ENCODE results near the gene RPS6KB2.

RPS6KB2 gene

DNA sequence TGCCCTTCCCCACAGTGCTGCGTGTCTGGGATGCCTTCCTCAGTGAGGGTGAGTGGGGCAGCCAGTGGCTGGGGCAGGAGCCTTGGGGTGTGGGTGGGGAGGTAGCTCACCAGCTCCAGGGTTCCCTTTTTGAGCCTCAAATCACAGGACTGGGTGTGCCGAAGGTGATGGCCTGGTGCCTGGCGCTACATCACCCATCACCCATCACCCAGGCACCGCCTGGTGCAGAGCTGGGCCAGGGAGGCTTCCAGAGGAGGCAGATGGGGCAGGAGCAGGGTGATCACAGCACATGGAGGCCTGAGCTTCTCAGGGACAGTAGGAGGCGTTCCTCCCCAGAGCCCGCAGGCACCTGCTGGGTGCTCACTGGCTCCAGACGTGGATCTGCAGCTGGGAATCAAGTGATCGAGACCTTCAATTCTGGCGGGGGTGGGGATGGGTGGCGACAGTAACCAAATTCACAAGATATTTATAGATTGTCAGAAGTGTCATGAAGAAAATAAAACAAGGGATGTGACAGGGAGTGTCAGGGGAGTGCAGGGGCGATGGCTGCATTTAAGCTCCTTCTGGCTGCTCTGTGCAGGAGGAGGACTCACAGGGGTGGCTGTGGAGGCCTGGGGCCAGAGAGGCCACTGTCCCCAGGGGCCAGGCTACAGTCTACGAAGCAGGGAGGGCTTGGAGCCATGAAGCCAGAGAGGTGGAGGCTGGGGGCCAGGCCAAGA lies 21.2 kb upstream of the RPS6KB2 start:
- Histone ChIP-seq H4K20me1 (ENCODE audit: insufficient read depth) (no peaks in the 10 kb centered on the region), H3K27ac (no peak overlapping the region), H3K4me1 (ENCODE audit: low read depth, poor library complexity, severe bottlenecking) (peaks cover 5% of the 10 kb centered on the region), H3K4me3 (IDR thresholded peaks at IDR 0.05; ENCODE audit: insufficient read depth, low read depth, low read length) (no peak overlapping the region), H3K36me3 (ENCODE audit: insufficient read depth) (no peaks in the 10 kb centered on the region), H3K4me2 (no peak overlapping the region), H3K79me2 (ENCODE audit: insufficient read depth, low read depth) (no peaks in the 10 kb centered on the region), H3K9ac (no peak overlapping the region), H2AFZ (ENCODE audit: low read depth) (no peak overlapping the region), H3K27me3 (ENCODE audit: insufficient read depth, low read depth) (peaks cover 5% of the 10 kb centered on the region; the same call in 1 of the 2 replicates)
- TF ChIP-seq, protein P1, sequence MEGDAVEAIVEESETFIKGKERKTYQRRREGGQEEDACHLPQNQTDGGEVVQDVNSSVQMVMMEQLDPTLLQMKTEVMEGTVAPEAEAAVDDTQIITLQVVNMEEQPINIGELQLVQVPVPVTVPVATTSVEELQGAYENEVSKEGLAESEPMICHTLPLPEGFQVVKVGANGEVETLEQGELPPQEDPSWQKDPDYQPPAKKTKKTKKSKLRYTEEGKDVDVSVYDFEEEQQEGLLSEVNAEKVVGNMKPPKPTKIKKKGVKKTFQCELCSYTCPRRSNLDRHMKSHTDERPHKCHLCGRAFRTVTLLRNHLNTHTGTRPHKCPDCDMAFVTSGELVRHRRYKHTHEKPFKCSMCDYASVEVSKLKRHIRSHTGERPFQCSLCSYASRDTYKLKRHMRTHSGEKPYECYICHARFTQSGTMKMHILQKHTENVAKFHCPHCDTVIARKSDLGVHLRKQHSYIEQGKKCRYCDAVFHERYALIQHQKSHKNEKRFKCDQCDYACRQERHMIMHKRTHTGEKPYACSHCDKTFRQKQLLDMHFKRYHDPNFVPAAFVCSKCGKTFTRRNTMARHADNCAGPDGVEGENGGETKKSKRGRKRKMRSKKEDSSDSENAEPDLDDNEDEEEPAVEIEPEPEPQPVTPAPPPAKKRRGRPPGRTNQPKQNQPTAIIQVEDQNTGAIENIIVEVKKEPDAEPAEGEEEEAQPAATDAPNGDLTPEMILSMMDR (conservative IDR thresholded peaks at IDR 0.05; ENCODE audit: low read depth, low read length) = no peak

GRCh38 chr11:67407688-67408163 lies 20.6 kb upstream of the RPS6KB2 start:
- Histone ChIP-seq H3K9ac (no peak overlapping the region), H3K79me2 (ENCODE audit: insufficient read depth, low read depth) (no peaks in the 10 kb centered on the region), H2AFZ (ENCODE audit: low read depth) (no peak overlapping the region), H3K36me3 (ENCODE audit: insufficient read depth) (no peaks in the 10 kb centered on the region), H3K4me3 (IDR thresholded peaks at IDR 0.05; ENCODE audit: insufficient read depth, low read depth, low read length) (no peak overlapping the region), H3K4me2 (no peak overlapping the region), H4K20me1 (ENCODE audit: insufficient read depth) (no peaks in the 10 kb centered on the region), H3K4me1 (ENCODE audit: low read depth, poor library complexity, severe bottlenecking) (no peaks in the 10 kb centered on the region), H3K27ac (no peak overlapping the region), H3K27me3 (ENCODE audit: insufficient read depth, low read depth) (peaks cover 8% of the 10 kb centered on the region; the same call in 1 of the 2 replicates)
- TF ChIP-seq, protein P1 (conservative IDR thresholded peaks at IDR 0.05; ENCODE audit: low read depth, low read length) = no peak

DNA sequence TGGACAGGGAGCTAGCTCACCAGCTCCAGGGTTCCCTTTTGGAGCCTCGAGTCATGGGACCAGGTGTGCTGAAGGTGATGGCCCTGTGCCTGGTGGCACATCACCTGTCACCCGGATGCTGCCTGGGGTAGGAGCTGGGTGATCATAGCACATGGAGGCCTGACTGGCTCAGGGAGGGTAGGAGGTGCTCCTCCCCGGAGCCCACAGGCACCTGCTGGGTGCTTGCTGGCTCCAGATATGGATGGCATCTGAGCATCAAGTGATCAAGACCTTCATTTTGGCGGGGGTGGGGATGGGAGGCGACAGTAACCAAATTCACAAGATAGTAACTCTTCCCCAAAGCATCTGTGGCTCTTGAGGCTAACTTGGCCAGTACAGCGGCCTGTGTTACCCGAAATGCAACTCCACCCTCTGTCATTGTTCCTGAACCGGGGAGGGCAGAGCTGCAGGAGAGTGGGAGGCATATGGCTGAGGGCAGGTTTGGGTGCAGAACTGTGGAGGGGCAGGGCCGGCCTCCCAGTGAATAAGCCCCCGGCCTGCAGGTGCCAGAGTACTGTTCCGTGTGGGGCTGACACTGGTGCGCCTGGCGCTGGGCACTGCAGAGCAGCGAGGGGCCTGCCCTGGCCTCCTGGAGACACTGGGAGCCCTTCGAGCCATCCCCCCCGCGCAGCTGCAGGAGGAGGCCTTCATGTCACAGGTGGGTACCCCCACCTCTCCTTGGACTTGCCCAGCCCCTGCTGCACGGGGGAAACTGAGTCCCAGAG lies 19.7 kb upstream of the RPS6KB2 start:
- Histone ChIP-seq H3K9ac (no peak overlapping the region), H3K4me3 (IDR thresholded peaks at IDR 0.05; ENCODE audit: insufficient read depth, low read depth, low read length) (no peak overlapping the region), H3K4me2 (no peak overlapping the region), H4K20me1 (ENCODE audit: insufficient read depth) (no peaks in the 10 kb centered on the region), H3K27ac (no peak overlapping the region), H3K4me1 (ENCODE audit: low read depth, poor library complexity, severe bottlenecking) (no peaks in the 10 kb centered on the region), H3K79me2 (ENCODE audit: insufficient read depth, low read depth) (no peaks in the 10 kb centered on the region), H2AFZ (ENCODE audit: low read depth) (no peak overlapping the region), H3K27me3 (ENCODE audit: insufficient read depth, low read depth) (peaks cover 10% of the 10 kb centered on the region; the same call in 1 of the 2 replicates), H3K36me3 (ENCODE audit: insufficient read depth) (no peaks in the 10 kb centered on the region)
- TF ChIP-seq, protein P1 (conservative IDR thresholded peaks at IDR 0.05; ENCODE audit: low read depth, low read length) = no peak

DNA sequence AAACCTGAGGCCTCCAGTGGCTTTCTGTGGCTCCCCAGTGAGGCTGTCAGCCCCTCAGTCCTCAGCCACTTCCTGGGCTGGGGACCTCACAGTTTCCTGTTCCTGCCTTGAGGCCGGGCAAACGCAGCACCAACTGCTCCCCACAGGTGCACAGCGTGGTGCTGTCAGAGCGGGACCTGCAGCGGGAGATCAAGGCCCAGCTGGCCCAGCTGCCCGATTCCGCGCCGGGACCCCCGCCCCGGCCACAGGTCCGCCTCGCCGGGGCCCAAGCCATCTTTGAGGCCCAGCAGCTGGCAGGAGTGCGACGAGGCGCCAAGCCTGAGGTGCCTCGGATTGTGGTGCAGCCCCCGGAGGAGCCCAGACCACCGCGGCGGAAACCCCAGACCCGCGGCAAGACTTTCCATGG lies 19.0 kb upstream of the RPS6KB2 start:
- H3K27ac ChIP-seq = no peak overlapping the region
- no peaks in the 10 kb centered on the region for H3K36me3 ChIP-seq (ENCODE audit: insufficient read depth)
- no peaks in the 10 kb centered on the region for H3K4me1 ChIP-seq (ENCODE audit: low read depth, poor library complexity, severe bottlenecking)
- H3K4me2 ChIP-seq = no peak overlapping the region
- peaks cover 12% of the 10 kb centered on the region; the same call in 1 of the 2 replicates for H3K27me3 ChIP-seq (ENCODE audit: insufficient read depth, low read depth)
- no peak overlapping the region for H3K9ac ChIP-seq
- no peaks in the 10 kb centered on the region for H3K79me2 ChIP-seq (ENCODE audit: insufficient read depth, low read depth)
- H3K4me3 ChIP-seq (IDR thresholded peaks at IDR 0.05; ENCODE audit: insufficient read depth, low read depth, low read length) = no peak overlapping the region
- TF ChIP-seq, protein P1 (conservative IDR thresholded peaks at IDR 0.05; ENCODE audit: low read depth, low read length) = no peak
- no peaks in the 10 kb centered on the region for H4K20me1 ChIP-seq (ENCODE audit: insufficient read depth)
- H2AFZ ChIP-seq (ENCODE audit: low read depth) = no peak overlapping the region
